HepG2 (cell line): ENCODE measurements around the gene CCDC136. TPM values are rescaled to one million over a fixed set of nuclear protein-coding genes. Genes with fewer than 3 reads are reported as not detected.

Experiments used
- ATAC-seq: fragments of 200-7000 bp; cut with Tn5 transposase; 3 replicates; pipeline ENCODE4 v1.9.1; 2020; ENCODE audit warnings: mild to moderate bottlenecking, moderate library complexity
- BruUV-seq: library from RNA; stranded (reverse); fragments of 400-500 nt; replicated peaks from 2 replicates; lab custom pipeline; 2021; lab: Mats Ljungman, UMichigan
- CTCF ChIA-PET: fragments of 300-600 bp; formaldehyde crosslinking; extraction: SDS; loops from one replicate; lab custom pipeline; 2021; ENCODE audit warnings: low total read pairs, inconsistent platforms, low intra/inter-chr PET ratio; lab: Yijun Ruan, JAX
- POLR2A ChIA-PET: fragments of 350-600 bp; sonication (Branson Sonifier 250); formaldehyde crosslinking; loops from one replicate; lab custom pipeline; 2020; ENCODE audit warnings: antibody characterized with exemption, inconsistent platforms; lab: Yijun Ruan, JAX
- DNase-seq: peaks from one replicate; pipeline ENCODE4 v3.0.0-alpha.2; 2015; ENCODE audit warnings: low spot score
- FAIRE-seq: peaks from 3 replicates; lab custom pipeline; 2011; peaks lifted over from hg19 to GRCh38; lab: Jason Lieb, UNC
- H2AFZ ChIP-seq: one replicate; pipeline ENCODE4 v1.6.1; 2011; ENCODE audit warnings: low read length, inconsistent platforms
- H3K27ac ChIP-seq: fragments of 300-600 bp; 3 replicates; pipeline ENCODE4 v1.8.0; 2011; ENCODE audit warnings: mixed run types, mild to moderate bottlenecking, mixed read lengths, low read length, inconsistent platforms; ENCODE audit not compliant: insufficient read depth; ENCODE audit errors: extremely low read length
- H3K27me3 ChIP-seq, 2 experiments: fragments of 200-600 bp in 1 of 2; 2 replicates in 1 of 2; 3 replicates in 1 of 2; pipeline versions ENCODE4 v1.6.0 to v1.8.0; 2011; ENCODE audit warnings: low read length in 2 of 2, mild to moderate bottlenecking in 2 of 2, moderate library complexity in 2 of 2, inconsistent platforms in 1 of 2; ENCODE audit not compliant: insufficient read depth in 2 of 2, control insufficient read depth in 1 of 2
- H3K36me3 ChIP-seq, 2 experiments: fragments of 200-600 bp in 1 of 2; replicated peaks in 1 of 2; 2 replicates in 1 of 2; 3 replicates in 1 of 2; pipeline versions ENCODE4 v1.5.1 to v1.8.0; 2011; ENCODE audit warnings: low read length in 2 of 2, inconsistent platforms in 1 of 2; ENCODE audit not compliant: insufficient read depth in 2 of 2, control insufficient read depth in 1 of 2
- H3K4me1 ChIP-seq: 2 replicates; pipeline ENCODE4 v1.5.1; 2012; ENCODE audit warnings: low read length, inconsistent platforms; ENCODE audit not compliant: insufficient read depth
- H3K4me2 ChIP-seq: 2 replicates; pipeline ENCODE4 v1.6.0; 2011; ENCODE audit warnings: low read depth, low read length, inconsistent platforms
- H3K4me3 ChIP-seq, 3 experiments: fragments of 200-600 bp in 1 of 3; sonication (generic), shearing (Covaris generic) in 1 of 3; replicated peaks in 1 of 3; 2 replicates each; pipeline ENCODE4 v1.5.1; 2011 to 2016; ENCODE audit warnings: low read length in 3 of 3, inconsistent platforms in 2 of 3, low read depth in 2 of 3, mild to moderate bottlenecking in 2 of 3, control low read depth in 1 of 3, mixed read lengths in 1 of 3; ENCODE audit not compliant: insufficient read depth in 1 of 3
- H3K79me2 ChIP-seq: one replicate; pipeline ENCODE4 v1.6.1; 2011; ENCODE audit warnings: low read length, inconsistent platforms; ENCODE audit not compliant: insufficient read depth
- H3K9ac ChIP-seq: 2 replicates; pipeline ENCODE4 v1.6.0; 2011; ENCODE audit warnings: mild to moderate bottlenecking, low read depth, low read length, inconsistent platforms; ENCODE audit not compliant: insufficient read depth
- H3K9me3 ChIP-seq: 2 replicates; pipeline ENCODE4 v1.5.1; 2012; ENCODE audit warnings: mild to moderate bottlenecking, low read length
- H4K20me1 ChIP-seq: 2 replicates; pipeline ENCODE4 v1.6.0; 2011; ENCODE audit warnings: inconsistent platforms, mild to moderate bottlenecking, low read length, moderate library complexity; ENCODE audit not compliant: insufficient read depth
- AGO1 ChIP-seq: fragments of 200-400 bp; formaldehyde crosslinking; IDR thresholded peaks from 2 replicates; pipeline ENCODE4 v1.6.1; 2017; ENCODE audit warnings: mild to moderate bottlenecking, low read depth, low read length, moderate library complexity; ENCODE audit not compliant: poor library complexity, severe bottlenecking
- ASH2L ChIP-seq: fragments of 300-600, 200-600 bp; sonication (generic); IDR thresholded peaks from 2 replicates; pipeline ENCODE4 v1.7.0; 2017; ENCODE audit warnings: low read depth, mild to moderate bottlenecking, moderate library complexity, mixed read lengths, low read length; ENCODE audit not compliant: insufficient read length
- EED ChIP-seq: sonication (generic); formaldehyde crosslinking; IDR thresholded peaks from 2 replicates; pipeline ENCODE4 v1.5.0; 2020; ENCODE audit warnings: mild to moderate bottlenecking, missing genetic modification reagents
- HOXA9 ChIP-seq: sonication (generic); formaldehyde crosslinking; IDR thresholded peaks from 2 replicates; pipeline ENCODE4 v1.8.1; 2022; ENCODE audit warnings: missing genetic modification reagents, mild to moderate bottlenecking, moderate library complexity, borderline replicate concordance
- MAF1 ChIP-seq: sonication (generic); formaldehyde crosslinking; IDR thresholded peaks from 2 replicates; pipeline ENCODE4 v1.5.0; 2020; ENCODE audit warnings: missing genetic modification reagents, borderline replicate concordance
- NFAT5 ChIP-seq: sonication (generic); formaldehyde crosslinking; IDR thresholded peaks from 2 replicates; pipeline ENCODE4 v1.4.0; 2020; ENCODE audit warnings: missing genetic modification reagents
- NFYC ChIP-seq: IDR thresholded peaks from 2 replicates; pipeline ENCODE4 v1.6.1; 2016; ENCODE audit warnings: missing genetic modification reagents, missing compliant biosample characterization
- SAP130 ChIP-seq: IDR thresholded peaks from 2 replicates; pipeline ENCODE4 v1.6.1; 2016; ENCODE audit warnings: low read depth
- SRY ChIP-seq: sonication (generic); formaldehyde crosslinking; IDR thresholded peaks from 2 replicates; pipeline ENCODE4 v1.8.0; 2022; ENCODE audit warnings: mild to moderate bottlenecking, missing genetic modification reagents
- ZKSCAN8 ChIP-seq: IDR thresholded peaks from 2 replicates; pipeline ENCODE4 v1.6.1; 2016; ENCODE audit warnings: borderline replicate concordance, missing genetic modification reagents, missing compliant biosample characterization
- ZNF143 ChIP-seq: sonication (generic); formaldehyde crosslinking; IDR thresholded peaks from 2 replicates; pipeline ENCODE4 v1.4.0; 2020; ENCODE audit warnings: missing genetic modification reagents
- ZNF24 ChIP-seq: fragments of 450-650 bp; IDR thresholded peaks from 2 replicates; pipeline ENCODE4 v1.6.1; 2017; ENCODE audit warnings: antibody characterized with exemption, mild to moderate bottlenecking
- ZNF274 ChIP-seq: sonication (generic); formaldehyde crosslinking; IDR thresholded peaks from 2 replicates; pipeline ENCODE4 v1.5.1; 2020; ENCODE audit warnings: mild to moderate bottlenecking, missing genetic modification reagents
- ZNF431 ChIP-seq: sonication (generic); formaldehyde crosslinking; IDR thresholded peaks from 2 replicates; pipeline ENCODE4 v1.9.0; 2022; ENCODE audit warnings: missing genetic modification reagents, low read depth, mild to moderate bottlenecking, borderline replicate concordance
- ZNF614 ChIP-seq: IDR thresholded peaks from 2 replicates; pipeline ENCODE4 v1.6.1; 2018; ENCODE audit warnings: missing biosample characterization, missing genetic modification reagents, inconsistent platforms, borderline replicate concordance
- ZZZ3 ChIP-seq: sonication (generic); formaldehyde crosslinking; IDR thresholded peaks from 2 replicates; pipeline ENCODE4 v1.4.0; 2020; ENCODE audit warnings: missing genetic modification reagents, mild to moderate bottlenecking, borderline replicate concordance
- WGBS: methylation state at CpG from one replicate; pipeline ENCODE4 v1.1.6; 2017; ENCODE audit warnings: low lambda C conversion rate; 5-methylcytosine and 5-hydroxymethylcytosine counted together
- in situ Hi-C: cut with HindIII; loops from 2 replicates; pipeline ENCODE4 v1.10.0; 2017; ENCODE audit warnings: low pct_unique_long_range_greater_than_20kb; ENCODE audit not compliant: extremely low pct_ligation_motif_present
- intact Hi-C: fragments of 100-400 bp; cut with micrococcal nuclease; formaldehyde crosslinking; loops from one replicate; pipeline ENCODE4 v1.10.0; 2022; ENCODE audit not compliant: unreplicated experiment
- polyA plus RNA-seq, 8 experiments: library from polyadenylated mRNA; depleted of rRNA in 3 of 8; stranded (reverse) in 7 of 8; unstranded in 1 of 8; fragments of >200 nt; fragmentation: Illumina TruSeq in 4 of 8; extraction: Trizol in 4 of 8; gene quantifications; 2 replicates each; pipeline versions ENCODE4 v1.2.1 to v1.2.3, GENCODE V29; 2011 to 2016; ENCODE audit warnings: low read depth in 4 of 8, missing spikeins in 1 of 8, mixed read lengths in 1 of 8; ENCODE audit not compliant: insufficient read depth in 1 of 8
- total RNA-seq, 5 experiments: library from RNA; depleted of rRNA; stranded (reverse); fragments of >200 nt; fragmentation: Illumina TruSeq; extraction: Trizol; gene quantifications; 2 replicates each; pipeline ENCODE4 v1.2.3, GENCODE V29; 2016; ENCODE audit warnings: low read depth in 1 of 5
- TF ChIP-seq, protein P1 (sequence below): sonication (generic); formaldehyde crosslinking; IDR thresholded peaks from 2 replicates; pipeline ENCODE4 v1.4.0; 2020; ENCODE audit warnings: low read depth, mild to moderate bottlenecking, missing genetic modification reagents

Gene CCDC136
- total and polyA plus RNA-seq, 2 of the 13 experiments (the other 11 are each of a cell fraction or from before 2014, with no cell fraction given): 0.04 to 0.38 TPM

DNA sequence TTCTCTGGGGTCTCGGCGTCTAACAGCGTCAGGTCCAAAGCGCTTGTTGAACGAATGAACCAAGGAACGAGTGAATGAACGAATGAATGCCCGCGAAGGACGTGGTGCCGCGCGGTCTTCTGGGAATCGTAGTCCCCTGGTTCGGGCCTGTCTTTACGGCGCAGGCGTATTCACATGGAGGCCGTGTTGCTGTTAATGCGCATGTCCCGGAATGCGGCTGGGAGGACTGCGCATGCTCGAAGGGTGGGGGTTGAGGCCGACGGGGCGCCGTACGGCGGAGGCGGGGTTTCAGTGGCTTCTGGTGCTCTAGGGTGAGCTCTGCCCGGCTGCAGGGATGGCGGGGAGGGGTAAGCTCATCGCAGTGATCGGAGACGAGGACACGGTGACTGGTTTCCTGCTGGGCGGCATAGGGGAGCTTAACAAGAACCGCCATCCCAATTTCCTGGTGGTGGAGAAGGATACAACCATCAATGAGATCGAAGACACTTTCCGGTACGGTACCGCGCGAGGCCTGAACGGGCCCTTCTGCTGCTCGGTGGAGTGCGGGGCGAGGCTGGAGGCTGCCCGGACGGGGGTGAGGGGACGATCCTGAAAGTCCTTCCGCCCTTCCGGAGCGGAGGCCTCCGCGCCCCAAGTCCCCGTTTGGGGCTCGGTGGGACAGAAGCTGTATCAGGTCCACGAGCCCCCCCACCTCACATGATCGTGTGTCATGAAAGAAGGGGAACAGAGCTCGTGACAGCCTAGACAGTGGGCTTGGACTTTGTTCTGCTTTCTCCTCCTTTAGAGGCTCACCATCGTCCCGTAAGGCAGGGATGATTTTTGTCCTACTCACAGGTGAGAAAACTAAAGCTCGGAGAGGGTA, 71.0 kb downstream of the CCDC136 start, which contains the start of gene ATP6V1F:
TSS of gene ATP6V1F (plus strand) at position 286 of the 862 bp plus-strand sequence. CDS start at position 335, 49 bp downstream.
- in situ Hi-C loops (no loop called here), intact Hi-C loops (loop anchor here (1.0 to 10.0 kb wide), 2 partner anchors 17 to 78 kb away; no protein-coding TSS in a partner anchor)
- peaks cover 0 to 5% of the 10 kb centered on the region in 2 experiments; a peak in 2 of 5 replicates for H3K36me3 ChIP-seq
- CTCF ChIA-PET: no interaction called here
- no peaks in the 10 kb centered on the region; the same call in 1 of the 2 replicates for H4K20me1 ChIP-seq
- peak; percentile 89 for ATAC-seq
- H3K9me3 ChIP-seq: no peaks in the 10 kb centered on the region
- peak within 1 kb of the TSS; percentile 95 for H2AFZ ChIP-seq
- WGBS: 0% methylated on average over 20 of the region's 65 CpGs
- peak; percentile 75 for FAIRE-seq
- peak; percentile 93 for DNase-seq
- peaks cover 11% of the 10 kb centered on the region for H3K79me2 ChIP-seq
- peak within 1 kb of the TSS; percentile 39 for H3K27ac ChIP-seq
- TSS peak; percentile 72 for BruUV-seq
- POLR2A ChIA-PET: interaction anchor here (0.8 to 2.5 kb wide), 6 partner anchors 10 to 191 kb away, joined by 3 to 12 read pairs (median 4); partner anchors contain the start of gene CALU
- H3K4me2 ChIP-seq: peak within 1 kb of the TSS; percentile 92
- H3K9ac ChIP-seq: peak within 1 kb of the TSS; percentile 76
- peaks cover 22% of the 10 kb centered on the region for H3K4me1 ChIP-seq
- H3K4me3 ChIP-seq: peak within 1 kb of the TSS; percentile 72 to 91 (median 81)
- H3K27me3 ChIP-seq: peaks cover 0 to 10% of the 10 kb centered on the region in 2 experiments; a peak in 4 of 5 replicates
- no peak for TF ChIP-seq HOXA9 (CRISPR knock-in tag)
- 0 out of 2 replicates have a peak, but pooled peaks have one; percentile 48 for TF ChIP-seq ZZZ3 (CRISPR knock-in tag)
- TF ChIP-seq, protein P1, sequence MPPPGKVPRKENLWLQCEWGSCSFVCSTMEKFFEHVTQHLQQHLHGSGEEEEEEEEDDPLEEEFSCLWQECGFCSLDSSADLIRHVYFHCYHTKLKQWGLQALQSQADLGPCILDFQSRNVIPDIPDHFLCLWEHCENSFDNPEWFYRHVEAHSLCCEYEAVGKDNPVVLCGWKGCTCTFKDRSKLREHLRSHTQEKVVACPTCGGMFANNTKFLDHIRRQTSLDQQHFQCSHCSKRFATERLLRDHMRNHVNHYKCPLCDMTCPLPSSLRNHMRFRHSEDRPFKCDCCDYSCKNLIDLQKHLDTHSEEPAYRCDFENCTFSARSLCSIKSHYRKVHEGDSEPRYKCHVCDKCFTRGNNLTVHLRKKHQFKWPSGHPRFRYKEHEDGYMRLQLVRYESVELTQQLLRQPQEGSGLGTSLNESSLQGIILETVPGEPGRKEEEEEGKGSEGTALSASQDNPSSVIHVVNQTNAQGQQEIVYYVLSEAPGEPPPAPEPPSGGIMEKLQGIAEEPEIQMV: peak; percentile 73
- no peak for TF ChIP-seq NFYC (CRISPR knock-in tag)
- TF ChIP-seq SRY (CRISPR knock-in tag): peak; percentile 22; the same call in 1 of the 2 replicates
- TF ChIP-seq ZNF274 (CRISPR knock-in tag): peak; percentile 50; the same call in 1 of the 2 replicates
- TF ChIP-seq ASH2L: peak; percentile 39
- peak; percentile 76; the same call in 1 of the 2 replicates for TF ChIP-seq SAP130 (CRISPR knock-in tag)
- peak; percentile 12; the same call in 1 of the 2 replicates for TF ChIP-seq ZNF614 (CRISPR knock-in tag)
- TF ChIP-seq ZKSCAN8 (CRISPR knock-in tag): no peak
- peak; percentile 99 for TF ChIP-seq ZNF24
- TF ChIP-seq MAF1 (CRISPR knock-in tag): no peak
- TF ChIP-seq NFAT5 (CRISPR knock-in tag): no peak
- no peak for TF ChIP-seq EED (CRISPR knock-in tag)
- TF ChIP-seq ZNF431: no peak
- peak; percentile 95 for TF ChIP-seq ZNF143
- peak; percentile 53 for TF ChIP-seq AGO1
